GM23338 (cell line): ENCODE results near the gene COL2A1. TPM values are rescaled to one million over a fixed set of nuclear protein-coding genes. Genes with fewer than 3 reads are reported as not detected.

Experiments used
- ATAC-seq: fragments of 200-7000 bp; cut with Tn5 transposase; 3 replicates; pipeline ENCODE4 v1.9.1; 2020
- DNase-seq: peaks from one replicate; pipeline ENCODE4 v3.0.0-alpha.2; 2015; ENCODE audit warnings: low spot score
- H2AFZ ChIP-seq: fragments of 200-600 bp; sonication (generic); 2 replicates; pipeline ENCODE4 v1.8.0; 2016; ENCODE audit warnings: antibody characterized with exemption, mild to moderate bottlenecking, moderate library complexity
- H3F3A ChIP-seq: fragments of 200-600 bp; sonication (generic); replicated peaks from 2 replicates; pipeline ENCODE4 v1.8.0; 2017; ENCODE audit warnings: antibody characterized with exemption, mixed run types, low read depth
- H3K27ac ChIP-seq: fragments of 200-600 bp; sonication (generic); 2 replicates; pipeline ENCODE4 v1.6.1; 2016; ENCODE audit warnings: low read depth
- H3K27me3 ChIP-seq: fragments of 200-600 bp; sonication (generic); 2 replicates; pipeline ENCODE4 v1.8.0; 2016; ENCODE audit warnings: mild to moderate bottlenecking, mixed run types, moderate library complexity; ENCODE audit not compliant: insufficient read depth
- H3K36me3 ChIP-seq: fragments of 200-600 bp; sonication (generic); 2 replicates; pipeline ENCODE4 v1.8.0; 2016; ENCODE audit warnings: mild to moderate bottlenecking; ENCODE audit not compliant: insufficient read depth
- H3K4me1 ChIP-seq: fragments of 200-600 bp; sonication (generic); 2 replicates; pipeline ENCODE4 v1.8.0; 2016; ENCODE audit warnings: mild to moderate bottlenecking, moderate library complexity; ENCODE audit not compliant: insufficient read depth
- H3K4me2 ChIP-seq: fragments of 200-600 bp; sonication (generic); 2 replicates; pipeline ENCODE4 v1.7.1; 2017; ENCODE audit warnings: mixed run types
- H3K4me3 ChIP-seq: fragments of 200-600 bp; sonication (generic); 2 replicates; pipeline ENCODE4 v1.6.1; 2016; ENCODE audit warnings: mixed run types
- H3K79me2 ChIP-seq: fragments of 200-600 bp; sonication (generic); replicated peaks from 2 replicates; pipeline ENCODE4 v1.8.0; 2017; ENCODE audit warnings: mild to moderate bottlenecking; ENCODE audit not compliant: insufficient read depth
- H3K9me2 ChIP-seq: fragments of 200-600 bp; sonication (generic); 2 replicates; pipeline ENCODE4 v1.8.0; 2017; ENCODE audit not compliant: insufficient read depth
- H4K20me1 ChIP-seq: fragments of 200-600 bp; sonication (generic); replicated peaks from 2 replicates; pipeline ENCODE4 v1.8.0; 2017; ENCODE audit warnings: mild to moderate bottlenecking; ENCODE audit not compliant: insufficient read depth
- H3K27ac Mint-ChIP-seq: 2 replicates; pipeline ENCODE4 v1.8.0; 2020; ENCODE audit warnings: inconsistent platforms, mild to moderate bottlenecking, moderate library complexity, mixed read lengths
- H3K27me3 Mint-ChIP-seq: 3 replicates; pipeline ENCODE4 v1.8.0; 2022; ENCODE audit warnings: low read depth, mild to moderate bottlenecking, moderate library complexity, mixed read lengths, inconsistent platforms; ENCODE audit not compliant: insufficient read depth, poor library complexity
- H3K36me3 Mint-ChIP-seq: 3 replicates; pipeline ENCODE4 v1.8.0; 2021; ENCODE audit warnings: low read depth, mild to moderate bottlenecking, inconsistent platforms, moderate library complexity, mixed read lengths
- H3K4me1 Mint-ChIP-seq: 3 replicates; pipeline ENCODE4 v1.8.0; 2020; ENCODE audit warnings: mild to moderate bottlenecking, inconsistent platforms, mixed read lengths
- H3K4me3 Mint-ChIP-seq: 3 replicates; pipeline ENCODE4 v1.8.0; 2021; ENCODE audit warnings: moderate library complexity, mild to moderate bottlenecking, inconsistent platforms, mixed read lengths
- H3K9me3 Mint-ChIP-seq: 3 replicates; pipeline ENCODE4 v1.8.0; 2020; ENCODE audit warnings: moderate library complexity, mild to moderate bottlenecking, inconsistent platforms, mixed read lengths
- CREB1 ChIP-seq: fragments of 250-450 bp; sonication (Bioruptor Pico); IDR thresholded peaks from 2 replicates; pipeline ENCODE4 v1.5.0; 2020; ENCODE audit warnings: low read depth, mild to moderate bottlenecking, moderate library complexity
- CTCF ChIP-seq, 2 experiments: fragments of 200-600 bp in 1 of 2; sonication (generic) in 1 of 2; conservative IDR thresholded peaks; 2 replicates each; pipeline versions ENCODE4 v1.5.1 to v1.6.1; 2016 to 2017; ENCODE audit warnings: antibody characterized with exemption in 2 of 2, low read depth in 2 of 2, mild to moderate bottlenecking in 2 of 2, moderate library complexity in 1 of 2
- ETS1 ChIP-seq: IDR thresholded peaks from 2 replicates; pipeline ENCODE4 v1.6.1; 2016; ENCODE audit warnings: antibody characterized with exemption
- EZH2 ChIP-seq: fragments of 200-600 bp; sonication (generic); IDR thresholded peaks from one replicate; pipeline ENCODE4 v1.8.0; 2017; ENCODE audit warnings: antibody characterized with exemption, mild to moderate bottlenecking, low read depth; ENCODE audit not compliant: unreplicated experiment
- EZH2phosphoT487 ChIP-seq: fragments of 200-600 bp; sonication (generic); IDR thresholded peaks from one replicate; pipeline ENCODE4 v1.8.1; 2018; ENCODE audit warnings: antibody characterized with exemption; ENCODE audit not compliant: unreplicated experiment
- JUNB ChIP-seq: IDR thresholded peaks from one replicate; pipeline ENCODE4 v1.6.1; 2016; ENCODE audit warnings: antibody characterized with exemption; ENCODE audit not compliant: unreplicated experiment
- NANOG ChIP-seq: IDR thresholded peaks from 2 replicates; pipeline ENCODE4 v1.6.1; 2016; ENCODE audit warnings: antibody characterized with exemption, borderline replicate concordance
- POLR2AphosphoS5 ChIP-seq: IDR thresholded peaks from 2 replicates; pipeline ENCODE4 v1.6.1; 2016; ENCODE audit warnings: antibody characterized with exemption, low read depth
- REST ChIP-seq: IDR thresholded peaks from one replicate; pipeline ENCODE4 v1.6.1; 2018; ENCODE audit warnings: antibody characterized with exemption; ENCODE audit not compliant: unreplicated experiment
- STAT1 ChIP-seq: IDR thresholded peaks from one replicate; pipeline ENCODE4 v1.6.1; 2016; ENCODE audit warnings: antibody characterized with exemption; ENCODE audit not compliant: unreplicated experiment
- ZNF114 ChIP-seq: fragments of 250-450 bp; sonication (Bioruptor Pico); IDR thresholded peaks from 2 replicates; pipeline ENCODE4 v1.5.0; 2020; ENCODE audit warnings: mild to moderate bottlenecking, moderate library complexity
- ZNF331 ChIP-seq: fragments of 250-450 bp; sonication (Bioruptor Pico); IDR thresholded peaks from 2 replicates; pipeline ENCODE4 v1.5.0; 2020; ENCODE audit warnings: low read depth, mild to moderate bottlenecking, moderate library complexity
- polyA plus RNA-seq: library from polyadenylated mRNA; unstranded; fragments of >200 nt; fragmentation: Nextera tagmentation; extraction: Ambion mirVana; gene quantifications from 2 replicates; pipeline ENCODE4 v1.2.1, GENCODE V29; 2016
- total RNA-seq: library from RNA; depleted of rRNA; stranded (reverse); fragments of >200 nt; shearing (Covaris generic); gene quantifications from 2 replicates; pipeline ENCODE4 v1.2.3, GENCODE V29; 2014
- TF ChIP-seq, protein P1 (sequence below): fragments of 250-450 bp; sonication (Bioruptor Pico); IDR thresholded peaks from 2 replicates; pipeline ENCODE4 v1.5.0; 2020; ENCODE audit warnings: mild to moderate bottlenecking, moderate library complexity

The COL2A1 gene
- total and polyA plus RNA-seq, 2 experiments from 2014 or later = 7.0 to 24.6 TPM

GRCh38 chr12:47991106-47992061 lies 12.9 kb downstream of the COL2A1 start:
- Histone ChIP-seq H3K36me3 (no peaks in the 10 kb centered on the region), H3K79me2 (no peaks in the 10 kb centered on the region), H3K27ac (no peak overlapping the region), H3K9me2 (no peaks in the 10 kb centered on the region), H3K4me2 (no peak overlapping the region), H3F3A (no peaks in the 10 kb centered on the region), H3K4me3 (no peak overlapping the region), H4K20me1 (no peaks in the 10 kb centered on the region; the same call in 1 of the 2 replicates), H2AFZ (no peak overlapping the region), H3K27me3 (peaks cover 12% of the 10 kb centered on the region), H3K4me1 (peaks cover 4% of the 10 kb centered on the region; the same call in 1 of the 2 replicates)
- no peak for DNase-seq
- no peak for ATAC-seq
- Mint-ChIP-seq H3K27me3 (peaks cover 39% of the 10 kb centered on the region), H3K27ac (no peak overlapping the region), H3K36me3 (no peaks in the 10 kb centered on the region; the same call in 2 of the 3 replicates), H3K4me3 (no peak overlapping the region), H3K4me1 (peaks cover 15% of the 10 kb centered on the region), H3K9me3 (no peaks in the 10 kb centered on the region)
- TF ChIP-seq JUNB (no peak), ZNF114 (CRISPR knock-in tag) (no peak), POLR2AphosphoS5 (no peak), REST (no peak), CTCF (conservative IDR thresholded peaks at IDR 0.05; ENCODE audit: low read depth in 2 of 2) (no peak), EZH2phosphoT487 (no peak), ZNF331 (CRISPR knock-in tag) (no peak), CREB1 (CRISPR knock-in tag) (no peak), ETS1 (no peak), EZH2 (no peak), NANOG (no peak), STAT1 (no peak)
- TF ChIP-seq, protein P1, sequence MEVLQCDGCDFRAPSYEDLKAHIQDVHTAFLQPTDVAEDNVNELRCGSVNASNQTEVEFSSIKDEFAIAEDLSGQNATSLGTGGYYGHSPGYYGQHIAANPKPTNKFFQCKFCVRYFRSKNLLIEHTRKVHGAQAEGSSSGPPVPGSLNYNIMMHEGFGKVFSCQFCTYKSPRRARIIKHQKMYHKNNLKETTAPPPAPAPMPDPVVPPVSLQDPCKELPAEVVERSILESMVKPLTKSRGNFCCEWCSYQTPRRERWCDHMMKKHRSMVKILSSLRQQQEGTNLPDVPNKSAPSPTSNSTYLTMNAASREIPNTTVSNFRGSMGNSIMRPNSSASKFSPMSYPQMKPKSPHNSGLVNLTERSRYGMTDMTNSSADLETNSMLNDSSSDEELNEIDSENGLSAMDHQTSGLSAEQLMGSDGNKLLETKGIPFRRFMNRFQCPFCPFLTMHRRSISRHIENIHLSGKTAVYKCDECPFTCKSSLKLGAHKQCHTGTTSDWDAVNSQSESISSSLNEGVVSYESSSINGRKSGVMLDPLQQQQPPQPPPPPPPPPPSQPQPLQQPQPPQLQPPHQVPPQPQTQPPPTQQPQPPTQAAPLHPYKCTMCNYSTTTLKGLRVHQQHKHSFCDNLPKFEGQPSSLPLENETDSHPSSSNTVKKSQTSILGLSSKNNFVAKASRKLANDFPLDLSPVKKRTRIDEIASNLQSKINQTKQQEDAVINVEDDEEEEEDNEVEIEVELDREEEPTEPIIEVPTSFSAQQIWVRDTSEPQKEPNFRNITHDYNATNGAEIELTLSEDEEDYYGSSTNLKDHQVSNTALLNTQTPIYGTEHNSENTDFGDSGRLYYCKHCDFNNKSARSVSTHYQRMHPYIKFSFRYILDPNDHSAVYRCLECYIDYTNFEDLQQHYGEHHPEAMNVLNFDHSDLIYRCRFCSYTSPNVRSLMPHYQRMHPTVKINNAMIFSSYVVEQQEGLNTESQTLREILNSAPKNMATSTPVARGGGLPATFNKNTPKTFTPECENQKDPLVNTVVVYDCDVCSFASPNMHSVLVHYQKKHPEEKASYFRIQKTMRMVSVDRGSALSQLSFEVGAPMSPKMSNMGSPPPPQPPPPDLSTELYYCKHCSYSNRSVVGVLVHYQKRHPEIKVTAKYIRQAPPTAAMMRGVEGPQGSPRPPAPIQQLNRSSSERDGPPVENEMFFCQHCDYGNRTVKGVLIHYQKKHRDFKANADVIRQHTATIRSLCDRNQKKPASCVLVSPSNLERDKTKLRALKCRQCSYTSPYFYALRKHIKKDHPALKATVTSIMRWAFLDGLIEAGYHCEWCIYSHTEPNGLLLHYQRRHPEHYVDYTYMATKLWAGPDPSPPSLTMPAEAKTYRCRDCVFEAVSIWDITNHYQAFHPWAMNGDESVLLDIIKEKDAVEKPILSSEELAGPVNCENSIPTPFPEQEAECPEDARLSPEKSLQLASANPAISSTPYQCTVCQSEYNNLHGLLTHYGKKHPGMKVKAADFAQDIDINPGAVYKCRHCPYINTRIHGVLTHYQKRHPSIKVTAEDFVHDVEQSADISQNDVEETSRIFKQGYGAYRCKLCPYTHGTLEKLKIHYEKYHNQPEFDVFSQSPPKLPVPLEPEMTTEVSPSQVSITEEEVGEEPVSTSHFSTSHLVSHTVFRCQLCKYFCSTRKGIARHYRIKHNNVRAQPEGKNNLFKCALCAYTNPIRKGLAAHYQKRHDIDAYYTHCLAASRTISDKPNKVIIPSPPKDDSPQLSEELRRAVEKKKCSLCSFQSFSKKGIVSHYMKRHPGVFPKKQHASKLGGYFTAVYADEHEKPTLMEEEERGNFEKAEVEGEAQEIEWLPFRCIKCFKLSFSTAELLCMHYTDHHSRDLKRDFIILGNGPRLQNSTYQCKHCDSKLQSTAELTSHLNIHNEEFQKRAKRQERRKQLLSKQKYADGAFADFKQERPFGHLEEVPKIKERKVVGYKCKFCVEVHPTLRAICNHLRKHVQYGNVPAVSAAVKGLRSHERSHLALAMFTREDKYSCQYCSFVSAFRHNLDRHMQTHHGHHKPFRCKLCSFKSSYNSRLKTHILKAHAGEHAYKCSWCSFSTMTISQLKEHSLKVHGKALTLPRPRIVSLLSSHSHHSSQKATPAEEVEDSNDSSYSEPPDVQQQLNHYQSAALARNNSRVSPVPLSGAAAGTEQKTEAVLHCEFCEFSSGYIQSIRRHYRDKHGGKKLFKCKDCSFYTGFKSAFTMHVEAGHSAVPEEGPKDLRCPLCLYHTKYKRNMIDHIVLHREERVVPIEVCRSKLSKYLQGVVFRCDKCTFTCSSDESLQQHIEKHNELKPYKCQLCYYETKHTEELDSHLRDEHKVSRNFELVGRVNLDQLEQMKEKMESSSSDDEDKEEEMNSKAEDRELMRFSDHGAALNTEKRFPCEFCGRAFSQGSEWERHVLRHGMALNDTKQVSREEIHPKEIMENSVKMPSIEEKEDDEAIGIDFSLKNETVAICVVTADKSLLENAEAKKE (CRISPR knock-in tag) = no peak
